Measurements from ENCODE around the gene KRTAP4-8.
"Not testable (repeated sequence)": the region's sequence is repeated elsewhere in the genome, so short reads cannot be mapped to it uniquely, and the experiment has no call there.

Gene KRTAP4-8

DNA sequence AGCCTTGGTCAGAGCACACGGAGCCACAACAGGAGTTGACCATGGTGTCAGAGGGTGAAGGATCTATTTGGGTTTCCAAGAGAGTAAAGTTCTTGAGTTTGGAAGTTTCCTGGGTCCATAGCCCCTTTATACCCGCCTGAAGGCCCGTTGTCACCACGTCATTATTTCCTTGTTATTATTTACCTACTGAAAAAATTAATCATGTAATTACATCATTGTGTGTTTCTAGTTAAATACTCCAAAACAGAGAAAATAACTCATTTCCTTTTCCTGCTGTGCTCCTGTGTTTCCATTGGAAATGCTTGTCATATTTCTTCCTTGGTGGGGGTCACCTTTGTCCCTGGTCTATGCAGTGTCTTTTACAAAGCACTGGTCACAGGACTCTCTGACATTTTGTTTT lies at the start of gene KRTAP4-8:
KRTAP4-8 (minus strand) TSS at position 101 of the 400 bp plus-strand sequence; CDS start at position 43, 58 bp downstream.
- DNase-seq (ENCODE audit: insufficient read length, low spot score): no peak

DNA sequence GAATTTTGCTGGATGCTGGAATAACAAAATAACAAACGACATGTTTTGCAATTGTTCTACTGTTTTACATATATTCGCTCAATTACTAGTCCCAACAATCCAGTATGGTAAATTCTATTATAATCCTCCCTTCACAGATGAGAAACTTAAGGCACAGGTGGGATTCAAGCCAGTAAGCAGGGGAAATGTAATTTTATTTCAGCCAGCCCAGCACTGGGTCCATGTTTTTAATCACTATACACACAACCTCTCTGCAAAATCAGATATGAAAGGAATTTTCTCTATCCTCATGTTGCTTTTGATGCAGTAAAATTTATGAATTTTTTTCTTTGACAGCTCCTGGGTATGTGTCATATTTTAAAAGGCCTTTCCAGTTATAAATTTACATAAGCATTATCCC lies 47.3 kb upstream of the KRTAP4-8 start:
- DNase-seq (ENCODE audit: insufficient read length, low spot score) (no peak), FAIRE-seq (no peak)

More for the DNA sequence above, at the start of gene KRTAP4-8:
- no peak for FAIRE-seq

DNA sequence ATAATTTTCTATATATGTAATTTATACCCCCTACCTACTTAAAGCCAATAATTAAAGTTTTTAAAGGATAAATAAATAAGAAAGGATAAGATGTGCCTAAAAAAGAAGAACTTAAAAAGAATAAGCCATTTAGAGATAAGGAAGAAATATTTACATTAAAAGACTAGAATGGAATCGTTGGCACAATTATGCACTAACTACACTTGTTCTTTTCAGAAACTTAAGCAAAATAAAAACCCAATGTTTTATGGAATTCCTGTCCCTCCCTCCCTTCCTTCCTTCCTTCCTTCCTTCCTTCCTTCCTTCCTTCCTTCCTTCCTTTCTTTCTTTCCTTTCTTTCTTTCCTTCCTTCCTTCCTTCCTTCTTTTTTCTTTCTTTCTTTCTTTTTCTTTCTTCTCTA lies 46.9 kb upstream of the KRTAP4-8 start:
- DNase-seq (ENCODE audit: insufficient read length, low spot score) (no peak), FAIRE-seq (no peak)

DNA sequence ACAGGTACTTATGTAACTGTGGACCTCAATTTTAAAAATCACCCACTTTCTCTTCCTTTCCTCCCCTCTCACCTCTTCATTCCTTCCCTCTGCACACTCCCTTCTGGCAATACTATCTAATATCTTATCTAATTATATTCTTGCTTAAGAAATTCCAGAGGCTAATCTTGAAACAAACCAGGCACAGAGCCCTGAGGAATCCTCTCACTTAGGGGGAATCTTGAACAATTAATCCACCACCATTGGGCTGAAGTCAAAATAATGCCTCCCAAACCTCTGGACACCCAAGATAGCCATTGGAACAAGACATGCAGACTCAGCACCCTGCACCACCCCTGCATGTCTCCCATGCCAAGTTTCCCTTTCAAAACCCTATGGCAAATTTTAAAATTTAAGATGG lies 43.4 kb upstream of the KRTAP4-8 start:
- no peak for DNase-seq (ENCODE audit: insufficient read length, low spot score)
- no peak for FAIRE-seq

DNA sequence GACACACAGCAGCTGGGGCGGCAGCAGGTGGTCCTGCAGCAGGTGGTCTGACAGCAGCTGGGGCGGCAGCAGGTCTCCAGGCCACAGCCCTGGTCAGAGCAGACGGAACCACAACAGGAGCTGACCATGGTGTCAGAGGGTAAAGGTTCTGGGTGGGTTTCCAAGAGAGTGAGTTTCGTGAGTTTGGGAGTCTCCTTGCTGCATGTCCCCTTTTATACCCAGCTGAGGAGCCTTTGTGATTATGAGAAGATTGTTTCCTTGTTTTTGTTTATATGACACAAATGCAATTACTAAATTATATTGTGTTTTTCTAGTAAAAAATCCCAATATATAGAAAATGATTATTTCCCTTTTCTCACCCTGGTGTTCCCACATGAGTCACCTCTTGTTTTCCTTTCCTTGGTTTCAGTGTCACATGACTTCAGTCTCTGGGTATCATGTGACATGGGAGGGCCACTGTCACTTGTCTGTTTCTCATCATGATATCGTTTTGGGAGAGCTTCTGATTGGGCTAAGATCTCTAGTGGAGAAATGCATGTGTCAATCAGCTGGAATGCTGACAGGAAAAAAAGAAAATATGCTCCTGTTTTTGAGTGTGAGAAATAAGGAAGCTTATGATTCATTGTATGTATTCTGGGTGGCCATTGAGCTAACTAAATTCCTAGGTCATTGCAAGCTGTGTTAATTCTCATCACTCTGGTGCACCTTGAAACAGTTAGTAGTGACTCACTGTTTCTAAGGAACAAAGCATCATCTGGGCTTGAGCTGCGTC lies 42.6 kb upstream of the KRTAP4-8 start, which contains the start of gene KRTAP4-6:
KRTAP4-6 (minus strand) TSS at position 185 of the 772 bp plus-strand sequence; CDS start at position 128, 57 bp downstream.
- peak; percentile 38 for FAIRE-seq
- peak; percentile 18 for DNase-seq (ENCODE audit: insufficient read length, low spot score)

DNA sequence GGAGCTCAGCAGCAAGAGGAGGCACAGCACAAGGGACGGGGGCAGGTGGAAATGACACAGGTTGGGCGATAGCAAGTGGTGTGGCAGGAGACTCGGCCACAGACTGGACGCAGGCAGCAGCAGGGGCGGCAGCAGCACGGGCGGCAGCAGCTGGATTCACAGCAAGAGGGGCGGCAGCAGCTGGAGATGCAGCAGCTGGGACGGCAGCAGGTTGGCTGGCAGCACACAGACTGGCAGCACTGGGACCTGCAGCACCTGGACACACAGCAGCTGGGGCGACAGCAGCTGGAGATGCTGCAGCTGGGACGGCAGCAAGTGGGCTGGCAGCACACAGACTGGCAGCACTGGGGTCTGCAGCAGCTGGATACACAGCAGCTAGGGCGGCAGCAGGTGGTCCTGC lies 41.9 kb upstream of the KRTAP4-8 start:
- DNase-seq (ENCODE audit: insufficient read length, low spot score): not testable (repeated sequence)
- FAIRE-seq: peak; percentile 92

DNA sequence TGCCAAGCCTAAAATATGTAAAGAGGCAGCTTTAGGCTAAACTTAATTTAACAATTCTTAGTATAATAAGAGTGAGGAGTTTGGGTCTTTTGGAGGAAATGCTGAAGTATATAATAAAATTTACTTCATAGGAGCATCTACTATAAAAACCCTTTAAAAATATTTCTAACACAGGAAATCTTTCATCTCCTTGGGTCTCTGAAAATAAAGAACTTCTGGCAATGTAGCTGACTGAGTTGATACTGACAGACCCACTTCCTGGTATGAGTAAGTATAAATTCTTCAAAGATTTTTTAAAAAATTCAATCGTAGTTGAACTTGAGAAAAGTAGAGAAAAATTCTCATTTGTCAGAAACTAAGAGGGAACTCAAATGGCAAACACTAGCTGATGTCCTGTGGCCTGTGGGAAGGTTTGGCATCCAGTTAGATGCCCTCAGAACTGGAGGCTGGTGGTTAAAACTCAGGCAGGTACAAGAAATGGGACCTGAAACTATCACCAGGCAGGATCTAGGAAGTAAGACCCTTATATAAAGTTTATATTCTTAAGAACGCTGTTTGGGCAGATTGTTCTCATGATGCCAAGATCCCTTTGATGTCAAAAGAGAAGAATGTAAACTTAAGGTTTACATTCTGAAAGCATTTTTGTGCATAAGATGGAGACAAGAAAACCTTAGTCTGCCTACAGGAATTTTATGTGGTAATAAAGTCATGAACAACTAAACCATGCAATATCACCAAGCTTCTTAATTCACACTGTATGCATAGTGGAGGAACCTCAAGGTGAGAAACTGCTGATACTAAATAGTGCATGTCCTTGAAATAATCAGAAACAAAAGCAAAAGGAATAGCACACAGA lies 36.2 kb upstream of the KRTAP4-8 start:
- FAIRE-seq (no peak), DNase-seq (ENCODE audit: insufficient read length, low spot score) (no peak)

DNA sequence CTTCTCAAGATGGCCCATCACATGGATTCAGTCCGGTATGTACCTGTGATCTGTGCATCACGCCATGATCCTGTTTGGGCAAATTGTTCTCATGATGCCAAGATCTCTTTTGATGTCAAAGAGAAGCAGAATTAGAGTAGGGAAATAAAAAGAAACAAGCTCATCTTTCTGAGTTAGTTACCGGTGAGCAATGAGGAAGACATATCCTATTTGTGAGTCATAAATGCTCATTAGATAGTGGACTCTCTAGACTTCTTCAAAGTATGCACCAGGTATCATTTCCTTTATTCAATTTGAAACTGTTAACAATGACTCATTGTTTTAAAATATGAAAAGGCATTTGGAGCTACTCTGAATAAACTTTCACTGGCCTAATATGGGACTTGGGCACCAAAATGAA lies 34.0 kb upstream of the KRTAP4-8 start:
- FAIRE-seq (peak; percentile 38), DNase-seq (ENCODE audit: insufficient read length, low spot score) (peak; percentile 22)

DNA sequence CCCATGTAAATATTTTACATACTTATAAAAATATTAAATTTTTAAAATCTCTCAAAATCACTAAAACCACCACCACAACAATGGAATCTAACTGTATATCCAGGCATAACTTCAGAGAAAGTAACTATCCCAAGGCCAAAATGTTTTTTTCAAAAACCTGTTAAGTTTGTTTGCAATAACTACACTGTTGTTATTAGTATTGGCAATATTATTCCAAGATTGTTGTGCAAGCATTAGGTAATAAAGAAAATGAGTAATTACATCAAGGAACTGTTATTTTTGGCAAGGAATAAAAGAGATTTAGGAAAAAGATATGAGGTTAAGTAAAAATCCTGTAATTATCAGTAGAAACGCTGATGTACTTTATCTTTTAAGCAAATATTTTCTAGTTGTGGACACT lies 29.4 kb upstream of the KRTAP4-8 start:
- no peak for FAIRE-seq
- DNase-seq (ENCODE audit: insufficient read length, low spot score): no peak

DNA sequence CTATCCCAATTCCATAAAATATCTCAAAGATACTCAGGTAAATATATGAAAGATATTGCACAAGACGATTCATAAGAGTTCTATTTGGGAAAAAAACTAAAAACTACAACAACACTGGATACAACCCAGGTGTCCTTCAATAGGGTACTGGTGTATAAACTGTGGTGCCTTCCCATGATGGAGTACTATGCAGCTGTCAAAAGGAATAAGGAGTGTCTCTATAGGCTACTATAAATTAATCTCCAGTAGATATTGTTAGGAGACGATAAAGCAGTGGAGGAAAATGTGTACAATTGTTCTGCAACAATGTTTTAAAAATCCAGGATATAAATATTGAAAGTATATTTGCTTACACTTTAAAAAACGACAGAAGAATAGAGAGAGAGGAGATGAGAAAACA lies 28.5 kb upstream of the KRTAP4-8 start:
- DNase-seq (ENCODE audit: insufficient read length, low spot score): no peak
- no peak for FAIRE-seq

DNA sequence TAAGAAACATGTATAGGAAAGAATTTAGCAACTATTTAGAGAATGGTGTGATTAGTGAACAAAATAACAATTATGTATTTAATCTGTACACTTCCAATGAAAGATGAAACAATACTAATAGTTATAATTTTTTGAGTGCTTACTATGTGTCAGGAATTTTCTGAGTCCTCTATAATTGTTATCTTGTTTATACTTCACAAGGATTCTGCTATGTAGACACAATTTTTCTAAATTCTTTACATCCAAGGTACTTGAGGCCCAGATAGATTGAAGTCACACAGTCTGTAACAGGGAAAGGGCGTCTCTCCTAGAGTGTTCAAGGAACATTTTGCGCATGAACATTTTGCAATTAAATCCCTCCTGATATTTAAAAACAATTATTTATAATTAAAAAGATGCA lies 27.1 kb upstream of the KRTAP4-8 start:
- no peak for DNase-seq (ENCODE audit: insufficient read length, low spot score)
- no peak for FAIRE-seq

DNA sequence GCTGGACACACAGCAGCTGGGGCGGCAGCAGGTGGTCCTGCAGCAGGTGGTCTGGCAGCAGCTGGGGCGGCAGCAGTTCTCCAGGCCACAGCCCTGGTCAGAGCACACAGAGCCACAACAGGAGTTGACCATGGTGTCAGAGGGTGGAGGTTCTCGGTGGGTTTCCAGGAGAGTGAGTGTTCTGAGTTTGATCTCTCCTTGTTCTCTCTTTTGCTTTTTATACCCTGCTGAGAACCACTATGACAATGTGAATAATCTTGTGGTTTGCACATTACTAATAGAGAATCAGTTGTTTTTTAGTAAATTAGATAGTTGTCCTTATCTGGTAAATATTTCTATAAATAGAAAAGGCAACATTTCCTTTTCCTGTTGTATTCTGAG lies 26.0 kb upstream of the KRTAP4-8 start, which contains the start of gene KRTAP4-12:
KRTAP4-12 (minus strand) TSS at position 192 of the 381 bp plus-strand sequence; CDS start at position 132, 60 bp downstream.
- not testable (repeated sequence) for FAIRE-seq; DNase-seq (ENCODE audit: insufficient read length, low spot score)

DNA sequence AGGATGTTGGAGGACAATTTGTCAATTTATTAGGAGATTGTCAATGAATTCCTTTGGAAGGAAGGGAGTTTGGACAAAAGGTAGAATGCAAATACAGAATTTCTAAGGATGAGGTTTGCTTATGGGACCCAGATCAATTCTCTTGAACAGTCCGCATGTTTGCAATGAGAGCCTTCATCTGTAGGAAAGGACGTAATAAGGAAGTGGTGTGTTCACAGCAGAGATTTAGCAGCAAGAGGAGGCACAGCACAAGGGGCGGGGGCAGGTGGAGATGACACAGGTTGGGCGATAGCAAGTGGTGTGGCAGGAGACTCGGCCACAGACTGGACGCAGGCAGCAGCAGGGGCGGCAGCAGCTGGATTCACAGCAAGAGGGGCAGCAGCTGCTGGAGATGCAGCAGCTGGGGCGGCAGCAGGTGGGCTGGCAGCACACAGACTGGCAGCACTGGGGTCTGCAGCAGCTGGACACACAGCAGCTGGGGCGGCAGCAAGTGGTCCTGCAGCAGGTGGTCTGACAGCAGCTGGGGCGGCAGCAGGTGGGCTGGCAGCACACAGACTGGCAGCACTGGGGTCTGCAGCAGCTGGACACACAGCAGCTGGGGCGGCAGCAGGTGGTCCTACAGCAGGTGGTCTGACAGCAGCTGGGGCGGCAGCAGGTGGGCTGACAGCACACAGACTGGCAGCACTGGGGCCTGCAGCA lies 25.5 kb upstream of the KRTAP4-8 start:
- DNase-seq (ENCODE audit: insufficient read length, low spot score): not testable (repeated sequence)
- peak; percentile 13 for FAIRE-seq

DNA sequence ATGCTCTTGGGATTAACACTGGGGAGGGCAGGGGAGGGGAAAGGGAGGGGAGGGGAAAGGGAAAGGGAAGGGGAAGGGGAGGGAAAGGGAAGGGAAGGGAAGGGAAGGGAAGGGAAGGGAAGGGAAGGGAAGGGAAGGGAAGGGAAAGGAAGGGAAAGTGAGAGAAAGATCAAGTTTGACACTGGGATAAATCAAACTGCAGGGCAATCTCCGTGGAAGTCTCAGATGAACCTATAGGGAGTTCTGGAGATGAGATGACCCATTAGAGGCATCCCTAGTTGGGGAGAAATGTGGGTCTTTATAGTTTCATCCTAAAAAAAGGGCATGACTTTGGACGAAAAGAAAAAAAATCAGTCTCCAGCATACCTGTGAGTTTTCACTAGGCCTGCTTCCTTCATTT lies 23.8 kb upstream of the KRTAP4-8 start:
- DNase-seq (ENCODE audit: insufficient read length, low spot score) (no peak), FAIRE-seq (no peak)

DNA sequence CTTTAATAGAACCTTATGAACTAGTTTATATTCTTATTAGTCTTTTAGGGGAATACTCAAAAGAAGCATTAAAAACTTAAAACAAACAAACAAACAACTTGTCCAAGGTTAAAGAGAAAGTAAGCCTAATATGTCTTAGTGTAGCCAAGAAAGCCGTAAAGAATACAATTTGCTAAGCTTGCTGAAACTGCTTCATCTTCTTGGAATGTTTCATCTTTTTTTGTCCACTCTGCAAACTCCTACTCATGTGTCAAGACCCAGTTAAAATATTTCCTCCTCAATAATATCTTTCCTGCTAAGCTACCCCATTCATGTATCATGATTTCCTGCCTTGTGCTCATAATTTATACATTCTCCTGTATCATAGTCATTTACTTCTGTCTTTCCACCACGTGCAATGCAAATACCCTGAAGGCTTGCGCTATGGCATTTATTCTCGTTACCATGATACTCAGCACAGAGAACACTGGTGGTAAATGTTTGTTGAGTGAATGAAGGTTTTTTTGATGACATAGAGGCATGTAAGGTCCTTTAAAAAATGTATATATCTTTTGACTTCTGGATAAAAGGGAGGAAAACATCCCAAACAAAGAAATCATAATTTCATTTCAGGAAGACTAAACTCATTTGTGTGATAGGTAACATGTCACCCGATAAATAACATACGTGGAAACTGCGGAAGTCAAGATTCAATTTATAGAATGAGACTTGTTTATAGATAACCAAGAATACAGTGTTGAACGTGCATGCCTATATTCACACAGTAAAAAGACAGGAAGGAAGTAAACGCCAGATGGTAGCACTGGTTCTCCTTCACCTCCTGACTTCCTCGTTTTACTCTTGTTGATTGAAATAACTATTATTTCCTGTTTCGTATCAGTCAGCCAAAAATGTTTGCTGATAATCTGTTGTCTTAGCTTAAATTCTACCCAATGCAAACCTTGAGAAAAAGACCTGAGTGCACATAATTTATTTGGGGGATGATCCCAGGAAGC lies 22.1 kb upstream of the KRTAP4-8 start:
- not testable (repeated sequence) for DNase-seq (ENCODE audit: insufficient read length, low spot score)
- FAIRE-seq: peak; percentile 96

DNA sequence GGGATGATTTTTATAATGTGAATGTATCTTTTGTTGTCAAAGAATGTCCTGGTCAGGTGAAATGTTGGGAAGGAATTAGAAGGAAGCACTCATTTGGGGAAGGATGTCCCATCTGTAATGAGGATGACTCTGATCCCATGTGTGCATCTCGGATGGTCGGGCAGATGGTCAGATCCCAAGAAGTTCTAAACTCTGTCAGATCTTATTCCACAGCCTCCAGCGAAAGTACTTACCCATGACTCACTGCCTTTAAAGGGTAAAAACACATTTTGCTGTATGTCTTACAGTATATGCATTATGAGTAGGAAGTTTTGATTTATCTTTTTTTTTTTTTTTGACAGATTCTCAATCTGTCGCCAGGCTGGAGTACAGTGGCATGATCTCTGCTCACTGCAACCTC lies 20.8 kb upstream of the KRTAP4-8 start:
- peak; percentile 25 for DNase-seq (ENCODE audit: insufficient read length, low spot score)
- FAIRE-seq: peak; percentile 94

DNA sequence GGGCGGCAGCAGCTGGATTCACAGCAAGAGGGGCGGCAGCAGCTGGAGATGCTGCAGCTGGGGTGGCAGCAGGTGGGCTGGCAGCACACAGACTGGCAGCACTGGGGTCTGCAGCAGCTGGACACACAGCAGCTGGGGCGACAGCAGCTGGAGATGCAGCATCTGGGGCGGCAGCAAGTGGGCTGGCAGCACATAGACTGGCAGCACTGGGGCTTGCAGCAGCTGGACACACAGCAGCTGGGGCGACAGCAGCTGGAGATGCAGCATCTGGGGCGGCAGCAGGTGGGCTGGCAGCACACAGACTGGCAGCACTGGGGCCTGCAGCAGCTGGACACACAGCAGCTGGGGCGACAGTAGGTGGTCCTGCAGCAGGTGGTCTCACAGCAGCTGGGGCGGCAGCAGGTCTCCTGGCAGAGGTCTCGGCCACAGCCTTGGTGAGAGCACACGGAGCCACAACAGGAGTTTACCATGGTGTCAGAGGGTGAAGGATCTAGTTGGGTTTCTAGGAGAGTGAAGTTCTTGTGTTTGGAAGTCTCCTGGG lies 20.0 kb upstream of the KRTAP4-8 start, which contains the start of gene KRTAP4-11:
KRTAP4-11 (minus strand) TSS at position 528 of the 541 bp plus-strand sequence; CDS start at position 470, 58 bp downstream.
- DNase-seq (ENCODE audit: insufficient read length, low spot score): not testable (repeated sequence)

DNA sequence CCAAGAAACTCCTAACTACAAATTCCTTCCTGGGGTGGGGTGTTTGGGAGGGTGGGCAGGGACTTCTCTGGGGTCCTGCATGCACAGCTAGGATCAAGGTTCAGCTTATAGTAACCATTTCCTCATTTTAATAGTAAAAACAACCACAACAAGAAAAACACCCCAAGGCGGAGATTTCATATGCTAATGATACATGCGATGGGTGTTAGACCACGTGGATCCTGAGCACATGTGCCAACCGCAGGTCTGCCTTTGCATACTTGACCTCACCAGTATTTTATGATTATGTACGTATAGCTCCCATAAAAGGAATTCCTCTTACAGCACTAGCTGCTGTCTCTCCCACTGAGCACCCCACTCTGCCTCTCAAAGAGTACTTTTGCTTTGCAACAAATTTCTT lies 18.4 kb upstream of the KRTAP4-8 start:
- FAIRE-seq (peak; percentile 28), DNase-seq (ENCODE audit: insufficient read length, low spot score) (no peak)

More for the DNA sequence above, 20.0 kb upstream of the KRTAP4-8 start, which contains the start of gene KRTAP4-11:
- FAIRE-seq: peak; percentile 58
